Activated CD4-positive, alpha-beta T cell treated with anti-CD3 and anti-CD28 coated beads, Interleukin-2, amount 10 ng/mL, durations not matched to agents 7 days and 5 days (primary cell): ENCODE data around the gene MYH14. TPM values are rescaled to one million over a fixed set of nuclear protein-coding genes. Genes with fewer than 3 reads are reported as not detected.

Source experiments
- CTCF ChIA-PET: fragments of 350-600 bp; sonication (Branson Sonifier 250); formaldehyde crosslinking; loops from one replicate; lab custom pipeline; 2021; ENCODE audit warnings: antibody characterized with exemption; lab: Charles Lee
- POLR2A ChIA-PET: fragments of 350-600 bp; sonication (Branson Sonifier 250); formaldehyde crosslinking; loops from one replicate; lab custom pipeline; 2021; ENCODE audit warnings: antibody characterized with exemption; lab: Charles Lee
- DNase-seq: peaks from one replicate; pipeline ENCODE4 v3.0.0-alpha.2; 2020
- H3K27ac Mint-ChIP-seq: one replicate; pipeline ENCODE4 v1.8.0; 2021; ENCODE audit warnings: mild to moderate bottlenecking, moderate library complexity, mixed read lengths
- H3K27me3 Mint-ChIP-seq: one replicate; pipeline ENCODE4 v1.8.0; 2021; ENCODE audit warnings: mixed read lengths
- H3K36me3 Mint-ChIP-seq: one replicate; pipeline ENCODE4 v1.8.0; 2021; ENCODE audit warnings: low read depth, mixed read lengths
- H3K4me1 Mint-ChIP-seq: one replicate; pipeline ENCODE4 v1.8.0; 2021; ENCODE audit warnings: mixed read lengths
- H3K4me3 Mint-ChIP-seq: one replicate; pipeline ENCODE4 v1.8.0; 2021; ENCODE audit warnings: mild to moderate bottlenecking, moderate library complexity, mixed read lengths
- H3K9me3 Mint-ChIP-seq: one replicate; pipeline ENCODE4 v1.8.0; 2021; ENCODE audit warnings: mixed read lengths
- total RNA-seq, 2 experiments: library from RNA; stranded (reverse); gene quantifications; one replicate each; pipeline ENCODE4 v1.2.3, GENCODE V29; 2021

MYH14 gene
- total RNA-seq, 2 experiments from 2014 or later, result not detected

GRCh38 chr19:50258918-50259372 is 55.5 kb downstream of the MYH14 start:
- H3K4me3 Mint-ChIP-seq, result no peak overlapping the region
- ChIA-PET POLR2A (no interaction called here), CTCF (no interaction called here)
- peaks cover 9% of the 10 kb centered on the region for H3K9me3 Mint-ChIP-seq
- H3K27ac Mint-ChIP-seq, result no peak overlapping the region
- DNase-seq, result no peak
- H3K27me3 Mint-ChIP-seq, result no peaks in the 10 kb centered on the region
- no peaks in the 10 kb centered on the region for H3K36me3 Mint-ChIP-seq
- no peaks in the 10 kb centered on the region for H3K4me1 Mint-ChIP-seq

GRCh38 chr19:50261446-50261970 is 58.1 kb downstream of the MYH14 start:
- no peak for DNase-seq
- Mint-ChIP-seq H3K27me3 (no peaks in the 10 kb centered on the region), H3K36me3 (no peaks in the 10 kb centered on the region), H3K9me3 (no peaks in the 10 kb centered on the region), H3K4me1 (no peaks in the 10 kb centered on the region), H3K27ac (no peak overlapping the region), H3K4me3 (no peak overlapping the region)
- ChIA-PET POLR2A (no interaction called here), CTCF (no interaction called here)

- no peaks in the 10 kb centered on the region for H3K9me3 Mint-ChIP-seq
Measured at GRCh38 chr19:50263176-50263575, 59.8 kb downstream of the MYH14 start.

GRCh38 chr19:50264483-50265186 is 61.2 kb downstream of the MYH14 start:
- no peaks in the 10 kb centered on the region for H3K36me3 Mint-ChIP-seq
- no peak overlapping the region for H3K4me3 Mint-ChIP-seq
- H3K27me3 Mint-ChIP-seq, result peaks cover 1% of the 10 kb centered on the region
- DNase-seq, result no peak
- no peaks in the 10 kb centered on the region for H3K9me3 Mint-ChIP-seq
- no peak overlapping the region for H3K27ac Mint-ChIP-seq
- POLR2A ChIA-PET, result no interaction called here
- H3K4me1 Mint-ChIP-seq, result no peaks in the 10 kb centered on the region
- CTCF ChIA-PET, result no interaction called here

More at GRCh38 chr19:50263176-50263575, 59.8 kb downstream of the MYH14 start:
- ChIA-PET POLR2A (no interaction called here), CTCF (interaction anchor here (0.6 kb wide), 2 partner anchors 747 to 1038 kb away, joined by 3 to 4 read pairs; no protein-coding TSS in a partner anchor)
- Mint-ChIP-seq H3K36me3 (no peaks in the 10 kb centered on the region), H3K4me3 (no peak overlapping the region), H3K27ac (no peak overlapping the region), H3K27me3 (peaks cover 1% of the 10 kb centered on the region), H3K4me1 (no peaks in the 10 kb centered on the region)
- no peak for DNase-seq

GRCh38 chr19:50266041-50266440 is 62.6 kb downstream of the MYH14 start:
- Mint-ChIP-seq H3K4me1 (no peaks in the 10 kb centered on the region), H3K27ac (no peak overlapping the region), H3K4me3 (no peak overlapping the region), H3K27me3 (peaks cover 1% of the 10 kb centered on the region), H3K9me3 (no peaks in the 10 kb centered on the region), H3K36me3 (no peaks in the 10 kb centered on the region)
- POLR2A ChIA-PET, result no interaction called here
- DNase-seq, result no peak
- CTCF ChIA-PET, result no interaction called here

GRCh38 chr19:50266896-50267295 is 63.5 kb downstream of the MYH14 start:
- no peaks in the 10 kb centered on the region for H3K9me3 Mint-ChIP-seq
- POLR2A ChIA-PET, result no interaction called here
- no peak overlapping the region for H3K27ac Mint-ChIP-seq
- no peaks in the 10 kb centered on the region for H3K36me3 Mint-ChIP-seq
- no peak overlapping the region for H3K4me3 Mint-ChIP-seq
- CTCF ChIA-PET, result interaction anchor here (0.6 kb wide), 1 partner anchor 269 kb away, joined by 3 read pairs; no protein-coding TSS in a partner anchor
- peaks cover 1% of the 10 kb centered on the region for H3K27me3 Mint-ChIP-seq
- no peaks in the 10 kb centered on the region for H3K4me1 Mint-ChIP-seq
- DNase-seq, result peak; percentile 26

GRCh38 chr19:50268041-50268440 is 64.6 kb downstream of the MYH14 start:
- H3K36me3 Mint-ChIP-seq, result no peaks in the 10 kb centered on the region
- no peaks in the 10 kb centered on the region for H3K4me1 Mint-ChIP-seq
- POLR2A ChIA-PET, result no interaction called here

GRCh38 chr19:50268501-50268900 is 65.1 kb downstream of the MYH14 start:
- Mint-ChIP-seq H3K4me1 (no peaks in the 10 kb centered on the region), H3K27me3 (peaks cover 1% of the 10 kb centered on the region), H3K9me3 (no peaks in the 10 kb centered on the region), H3K27ac (no peak overlapping the region), H3K36me3 (no peaks in the 10 kb centered on the region), H3K4me3 (no peak overlapping the region)
- ChIA-PET CTCF (interaction anchor here (1.0 kb wide), 1 partner anchor 13 kb away, joined by 4 read pairs; no protein-coding TSS in a partner anchor), POLR2A (no interaction called here)
- DNase-seq, result no peak

More at GRCh38 chr19:50268041-50268440, 64.6 kb downstream of the MYH14 start:
- Mint-ChIP-seq H3K9me3 (no peaks in the 10 kb centered on the region), H3K27me3 (peaks cover 1% of the 10 kb centered on the region), H3K27ac (no peak overlapping the region), H3K4me3 (no peak overlapping the region)
- no peak for DNase-seq
- CTCF ChIA-PET, result interaction anchor here (1.0 kb wide), 1 partner anchor 13 kb away, joined by 4 read pairs; no protein-coding TSS in a partner anchor

- ChIA-PET POLR2A (no interaction called here), CTCF (no interaction called here)
- H3K36me3 Mint-ChIP-seq, result no peaks in the 10 kb centered on the region
- H3K4me1 Mint-ChIP-seq, result no peaks in the 10 kb centered on the region
- no peak overlapping the region for H3K27ac Mint-ChIP-seq
- peaks cover 1% of the 10 kb centered on the region for H3K27me3 Mint-ChIP-seq
- no peaks in the 10 kb centered on the region for H3K9me3 Mint-ChIP-seq
- H3K4me3 Mint-ChIP-seq, result no peak overlapping the region
- no peak for DNase-seq
Measured at GRCh38 chr19:50269653-50270052, 66.2 kb downstream of the MYH14 start.

GRCh38 chr19:50272263-50272897 is 69.0 kb downstream of the MYH14 start:
- no peaks in the 10 kb centered on the region for H3K9me3 Mint-ChIP-seq
- H3K27ac Mint-ChIP-seq, result no peak overlapping the region
- H3K36me3 Mint-ChIP-seq, result no peaks in the 10 kb centered on the region
- H3K4me3 Mint-ChIP-seq, result no peak overlapping the region
- POLR2A ChIA-PET, result no interaction called here
- CTCF ChIA-PET, result no interaction called here
- DNase-seq, result no peak
- no peaks in the 10 kb centered on the region for H3K4me1 Mint-ChIP-seq
- H3K27me3 Mint-ChIP-seq, result peaks cover 1% of the 10 kb centered on the region

- Mint-ChIP-seq H3K9me3 (no peaks in the 10 kb centered on the region), H3K4me3 (no peak overlapping the region), H3K36me3 (no peaks in the 10 kb centered on the region), H3K27ac (no peak overlapping the region), H3K4me1 (no peaks in the 10 kb centered on the region), H3K27me3 (no peaks in the 10 kb centered on the region)
- ChIA-PET CTCF (no interaction called here), POLR2A (no interaction called here)
- no peak for DNase-seq
Measured at GRCh38 chr19:50273821-50274220, 70.4 kb downstream of the MYH14 start.

GRCh38 chr19:50275577-50276368 is 72.4 kb downstream of the MYH14 start:
- ChIA-PET POLR2A (no interaction called here), CTCF (no interaction called here)
- Mint-ChIP-seq H3K9me3 (no peaks in the 10 kb centered on the region), H3K27ac (no peak overlapping the region), H3K36me3 (no peaks in the 10 kb centered on the region), H3K27me3 (no peaks in the 10 kb centered on the region), H3K4me3 (no peak overlapping the region), H3K4me1 (no peaks in the 10 kb centered on the region)
- DNase-seq, result no peak
